Liver (tissue), 9 donors: ENCODE results near the gene BFSP1. TPM values are rescaled to one million over a fixed set of nuclear protein-coding genes. Genes with fewer than 3 reads are reported as not detected.

Source experiments
- DNase-seq: peaks from one replicate; pipeline ENCODE4 v3.0.0-alpha.2; 2017; ENCODE audit warnings: low spot score
- H3K27ac ChIP-seq, 2 donors: one replicate each; pipeline ENCODE4 v1.7.0; 2013; ENCODE audit warnings: inconsistent platforms in 2 of 2, low read length in 2 of 2, control low read depth in 1 of 2, low read depth in 1 of 2, mild to moderate bottlenecking in 1 of 2
- H3K27me3 ChIP-seq, 4 donors: one replicate each; pipeline versions ENCODE4 v1.6.1 to v1.7.0; 2013; ENCODE audit warnings: low read length in 3 of 4, inconsistent platforms in 1 of 4, mild to moderate bottlenecking in 1 of 4, moderate library complexity in 1 of 4; ENCODE audit not compliant: control insufficient read depth in 4 of 4, insufficient read depth in 4 of 4
- H3K36me3 ChIP-seq, 4 donors: one replicate each; pipeline versions ENCODE4 v1.6.1 to v1.7.0; 2013; ENCODE audit warnings: low read length in 3 of 4, mild to moderate bottlenecking in 3 of 4, low read depth in 1 of 4, moderate library complexity in 1 of 4; ENCODE audit not compliant: control insufficient read depth in 4 of 4, insufficient read depth in 3 of 4
- H3K4me1 ChIP-seq, 4 donors: one replicate each; pipeline versions ENCODE4 v1.6.1 to v1.7.0; 2013; ENCODE audit warnings: low read length in 3 of 4, mild to moderate bottlenecking in 3 of 4, moderate library complexity in 1 of 4; ENCODE audit not compliant: control insufficient read depth in 4 of 4, insufficient read depth in 4 of 4
- H3K4me3 ChIP-seq, 3 donors: one replicate each; pipeline versions ENCODE4 v1.6.1 to v1.7.0; 2013; ENCODE audit warnings: low read length in 3 of 3, control low read depth in 1 of 3, low read depth in 1 of 3, mild to moderate bottlenecking in 1 of 3
- H3K9ac ChIP-seq, 2 donors: one replicate each; pipeline ENCODE4 v1.7.0; 2013; ENCODE audit warnings: low read length in 2 of 2, mild to moderate bottlenecking in 2 of 2, moderate library complexity in 2 of 2, control low read depth in 1 of 2, low read depth in 1 of 2
- H3K9me3 ChIP-seq, 4 donors: one replicate each; pipeline versions ENCODE4 v1.6.1 to v1.7.0; 2013; ENCODE audit warnings: low read length in 3 of 4; ENCODE audit not compliant: control insufficient read depth in 4 of 4
- FOXA2 ChIP-seq: IDR thresholded peaks from 2 replicates; pipeline ENCODE4 v1.6.1; 2016; ENCODE audit warnings: antibody characterized with exemption
- HNF4A ChIP-seq, 2 donors: conservative IDR thresholded peaks; 2 replicates each; pipeline ENCODE4 v1.6.1; 2016; ENCODE audit warnings: antibody characterized with exemption in 2 of 2, mild to moderate bottlenecking in 2 of 2
- HNF4G ChIP-seq: IDR thresholded peaks from 2 replicates; pipeline ENCODE4 v1.6.1; 2016; ENCODE audit warnings: antibody characterized with exemption
- JUND ChIP-seq, 2 donors: IDR thresholded peaks; 2 replicates each; pipeline ENCODE4 v1.6.1; 2016; ENCODE audit warnings: antibody characterized with exemption in 2 of 2
- NR2F2 ChIP-seq: IDR thresholded peaks from 2 replicates; pipeline ENCODE4 v1.6.1; 2016; ENCODE audit warnings: antibody characterized with exemption
- RAD21 ChIP-seq, 2 donors: IDR thresholded peaks; 2 replicates each; pipeline ENCODE4 v1.6.1; 2016; ENCODE audit warnings: antibody characterized with exemption in 2 of 2, mild to moderate bottlenecking in 2 of 2
- SP1 ChIP-seq: IDR thresholded peaks from 2 replicates; pipeline ENCODE4 v1.6.1; 2018; ENCODE audit warnings: antibody characterized with exemption, mild to moderate bottlenecking
- TAF1 ChIP-seq: conservative IDR thresholded peaks from 2 replicates; pipeline ENCODE4 v1.6.1; 2016; ENCODE audit warnings: antibody characterized with exemption, mild to moderate bottlenecking
- YY1 ChIP-seq: IDR thresholded peaks from 2 replicates; pipeline ENCODE4 v1.6.1; 2016; ENCODE audit warnings: antibody characterized with exemption, mild to moderate bottlenecking
- WGBS: extraction: QIAGEN DNeasy Blood & Tissue Kit; methylation state at CpG from one replicate; pipeline ENCODE4 v1.1.7; 2013; 5-methylcytosine and 5-hydroxymethylcytosine counted together
- polyA plus RNA-seq, 2 donors: library from polyadenylated mRNA; stranded (reverse) in 1 of 2; unstranded in 1 of 2; fragments of 200-250 nt in 1 of 2; fragments of >200 nt in 1 of 2; fragmentation: Nextera tagmentation in 1 of 2; extraction: Ambion mirVana in 1 of 2; gene quantifications; one replicate each; pipeline versions ENCODE4 v1.2.1 to v1.2.3, GENCODE V29; 2013 to 2015
- total RNA-seq, 2 donors: library from RNA; depleted of rRNA; stranded (reverse); fragments of >200 nt; gene quantifications; one replicate each; pipeline ENCODE4 v1.2.3, GENCODE V29; 2014
- TF ChIP-seq, protein P1 (sequence below): IDR thresholded peaks from 2 replicates; pipeline ENCODE4 v1.6.1; 2016; ENCODE audit warnings: antibody characterized with exemption
- TF ChIP-seq, protein P2 (sequence below): IDR thresholded peaks from 2 replicates; pipeline ENCODE4 v1.6.1; 2016; ENCODE audit warnings: antibody characterized with exemption
- TF ChIP-seq, protein P3 (sequence below): IDR thresholded peaks from 2 replicates; pipeline ENCODE4 v1.6.1; 2016; ENCODE audit warnings: antibody characterized with exemption
- TF ChIP-seq, protein P4 (sequence below): fragments of 150-350 bp; IDR thresholded peaks from 2 replicates; pipeline ENCODE4 v1.5.1; 2017; ENCODE audit warnings: improper control_type of control experiment, low read depth, low read length; ENCODE audit not compliant: missing input control
- TF ChIP-seq, protein P5 (sequence below): IDR thresholded peaks from 2 replicates; pipeline ENCODE4 v1.6.1; 2016; ENCODE audit warnings: antibody characterized with exemption, mild to moderate bottlenecking
- donor health status: healthy.
- donor health status: healthy.
- donor health status: healthy.
- donor health status: healthy.
- donor health status: healthy.

The BFSP1 gene
- total and polyA plus RNA-seq, 4 donors = 0.14 to 0.28 (median 0.21) TPM

DNA sequence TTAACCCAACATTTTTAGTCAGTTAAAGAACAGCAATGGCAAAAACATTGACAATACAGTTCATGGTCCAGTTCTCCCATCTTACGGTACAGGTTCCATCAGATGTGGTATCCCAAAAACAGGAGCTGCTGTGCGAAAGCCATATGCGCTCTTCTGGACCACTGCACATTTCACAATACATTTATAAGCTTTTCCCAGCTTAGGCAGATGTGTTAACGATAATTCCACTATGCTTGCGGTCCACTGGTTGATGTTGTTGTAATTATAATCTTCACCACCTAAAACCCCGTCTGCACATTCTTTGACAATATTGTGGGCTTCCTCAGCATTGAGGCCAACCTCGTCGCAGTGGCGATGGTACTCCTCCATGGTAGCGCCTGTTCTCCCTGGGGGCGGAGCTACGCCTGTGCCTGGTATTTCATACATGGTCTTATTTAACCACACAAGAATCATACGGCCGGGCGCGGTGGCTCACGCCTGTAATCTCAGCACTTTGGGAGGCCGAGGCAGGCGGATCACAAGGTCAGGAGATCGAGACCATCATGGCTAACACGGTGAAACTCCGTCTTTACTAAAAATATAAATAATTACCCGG, 52.0 kb downstream of the BFSP1 start (continued):
- TF ChIP-seq, protein P1, sequence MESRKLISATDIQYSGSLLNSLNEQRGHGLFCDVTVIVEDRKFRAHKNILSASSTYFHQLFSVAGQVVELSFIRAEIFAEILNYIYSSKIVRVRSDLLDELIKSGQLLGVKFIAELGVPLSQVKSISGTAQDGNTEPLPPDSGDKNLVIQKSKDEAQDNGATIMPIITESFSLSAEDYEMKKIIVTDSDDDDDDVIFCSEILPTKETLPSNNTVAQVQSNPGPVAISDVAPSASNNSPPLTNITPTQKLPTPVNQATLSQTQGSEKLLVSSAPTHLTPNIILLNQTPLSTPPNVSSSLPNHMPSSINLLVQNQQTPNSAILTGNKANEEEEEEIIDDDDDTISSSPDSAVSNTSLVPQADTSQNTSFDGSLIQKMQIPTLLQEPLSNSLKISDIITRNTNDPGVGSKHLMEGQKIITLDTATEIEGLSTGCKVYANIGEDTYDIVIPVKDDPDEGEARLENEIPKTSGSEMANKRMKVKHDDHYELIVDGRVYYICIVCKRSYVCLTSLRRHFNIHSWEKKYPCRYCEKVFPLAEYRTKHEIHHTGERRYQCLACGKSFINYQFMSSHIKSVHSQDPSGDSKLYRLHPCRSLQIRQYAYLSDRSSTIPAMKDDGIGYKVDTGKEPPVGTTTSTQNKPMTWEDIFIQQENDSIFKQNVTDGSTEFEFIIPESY = no peak
- TF ChIP-seq HNF4G (no peak), RAD21 (IDR thresholded peaks at IDR 0.05) (no peak), JUND (IDR thresholded peaks at IDR 0.05) (no peak), FOXA2 (no peak), YY1 (no peak)
- TF ChIP-seq, protein P2, sequence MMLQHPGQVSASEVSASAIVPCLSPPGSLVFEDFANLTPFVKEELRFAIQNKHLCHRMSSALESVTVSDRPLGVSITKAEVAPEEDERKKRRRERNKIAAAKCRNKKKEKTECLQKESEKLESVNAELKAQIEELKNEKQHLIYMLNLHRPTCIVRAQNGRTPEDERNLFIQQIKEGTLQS = no peak

DNA sequence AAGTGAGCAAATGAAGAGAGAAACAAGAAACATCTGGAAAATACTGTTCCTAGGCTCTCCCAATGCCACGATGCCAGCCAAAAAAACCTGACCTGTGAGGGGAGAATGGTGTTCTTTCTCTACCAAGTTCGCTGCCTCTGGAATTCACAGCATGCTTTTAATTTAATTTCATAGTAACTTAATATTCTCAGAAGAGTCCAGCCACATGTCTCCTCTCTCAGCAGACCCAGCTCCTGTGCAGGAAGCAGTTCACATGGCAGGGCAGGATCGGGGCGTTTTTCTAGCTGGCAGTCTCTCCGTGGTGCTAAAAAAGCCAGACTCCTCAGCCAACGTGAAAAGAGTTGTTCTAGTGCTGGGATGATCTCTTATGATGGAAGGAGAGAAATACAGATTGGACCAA, 57.5 kb downstream of the BFSP1 start:
- no peak overlapping the region for H3K27ac ChIP-seq
- no peak for DNase-seq
- H3K27me3 ChIP-seq = no peaks in the 10 kb centered on the region
- no peaks in the 10 kb centered on the region for H3K9me3 ChIP-seq
- TF ChIP-seq, protein P1 = no peak
- TF ChIP-seq FOXA2 (no peak), YY1 (no peak), RAD21 (IDR thresholded peaks at IDR 0.05) (no peak), HNF4G (no peak), TAF1 (no peak), SP1 (no peak), HNF4A (conservative IDR thresholded peaks at IDR 0.05) (no peak), NR2F2 (no peak)
- TF ChIP-seq, protein P2 = no peak
- TF ChIP-seq, protein P3, sequence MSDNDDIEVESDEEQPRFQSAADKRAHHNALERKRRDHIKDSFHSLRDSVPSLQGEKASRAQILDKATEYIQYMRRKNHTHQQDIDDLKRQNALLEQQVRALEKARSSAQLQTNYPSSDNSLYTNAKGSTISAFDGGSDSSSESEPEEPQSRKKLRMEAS = no peak
- TF ChIP-seq, protein P4, sequence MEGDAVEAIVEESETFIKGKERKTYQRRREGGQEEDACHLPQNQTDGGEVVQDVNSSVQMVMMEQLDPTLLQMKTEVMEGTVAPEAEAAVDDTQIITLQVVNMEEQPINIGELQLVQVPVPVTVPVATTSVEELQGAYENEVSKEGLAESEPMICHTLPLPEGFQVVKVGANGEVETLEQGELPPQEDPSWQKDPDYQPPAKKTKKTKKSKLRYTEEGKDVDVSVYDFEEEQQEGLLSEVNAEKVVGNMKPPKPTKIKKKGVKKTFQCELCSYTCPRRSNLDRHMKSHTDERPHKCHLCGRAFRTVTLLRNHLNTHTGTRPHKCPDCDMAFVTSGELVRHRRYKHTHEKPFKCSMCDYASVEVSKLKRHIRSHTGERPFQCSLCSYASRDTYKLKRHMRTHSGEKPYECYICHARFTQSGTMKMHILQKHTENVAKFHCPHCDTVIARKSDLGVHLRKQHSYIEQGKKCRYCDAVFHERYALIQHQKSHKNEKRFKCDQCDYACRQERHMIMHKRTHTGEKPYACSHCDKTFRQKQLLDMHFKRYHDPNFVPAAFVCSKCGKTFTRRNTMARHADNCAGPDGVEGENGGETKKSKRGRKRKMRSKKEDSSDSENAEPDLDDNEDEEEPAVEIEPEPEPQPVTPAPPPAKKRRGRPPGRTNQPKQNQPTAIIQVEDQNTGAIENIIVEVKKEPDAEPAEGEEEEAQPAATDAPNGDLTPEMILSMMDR = no peak
- TF ChIP-seq, protein P5, sequence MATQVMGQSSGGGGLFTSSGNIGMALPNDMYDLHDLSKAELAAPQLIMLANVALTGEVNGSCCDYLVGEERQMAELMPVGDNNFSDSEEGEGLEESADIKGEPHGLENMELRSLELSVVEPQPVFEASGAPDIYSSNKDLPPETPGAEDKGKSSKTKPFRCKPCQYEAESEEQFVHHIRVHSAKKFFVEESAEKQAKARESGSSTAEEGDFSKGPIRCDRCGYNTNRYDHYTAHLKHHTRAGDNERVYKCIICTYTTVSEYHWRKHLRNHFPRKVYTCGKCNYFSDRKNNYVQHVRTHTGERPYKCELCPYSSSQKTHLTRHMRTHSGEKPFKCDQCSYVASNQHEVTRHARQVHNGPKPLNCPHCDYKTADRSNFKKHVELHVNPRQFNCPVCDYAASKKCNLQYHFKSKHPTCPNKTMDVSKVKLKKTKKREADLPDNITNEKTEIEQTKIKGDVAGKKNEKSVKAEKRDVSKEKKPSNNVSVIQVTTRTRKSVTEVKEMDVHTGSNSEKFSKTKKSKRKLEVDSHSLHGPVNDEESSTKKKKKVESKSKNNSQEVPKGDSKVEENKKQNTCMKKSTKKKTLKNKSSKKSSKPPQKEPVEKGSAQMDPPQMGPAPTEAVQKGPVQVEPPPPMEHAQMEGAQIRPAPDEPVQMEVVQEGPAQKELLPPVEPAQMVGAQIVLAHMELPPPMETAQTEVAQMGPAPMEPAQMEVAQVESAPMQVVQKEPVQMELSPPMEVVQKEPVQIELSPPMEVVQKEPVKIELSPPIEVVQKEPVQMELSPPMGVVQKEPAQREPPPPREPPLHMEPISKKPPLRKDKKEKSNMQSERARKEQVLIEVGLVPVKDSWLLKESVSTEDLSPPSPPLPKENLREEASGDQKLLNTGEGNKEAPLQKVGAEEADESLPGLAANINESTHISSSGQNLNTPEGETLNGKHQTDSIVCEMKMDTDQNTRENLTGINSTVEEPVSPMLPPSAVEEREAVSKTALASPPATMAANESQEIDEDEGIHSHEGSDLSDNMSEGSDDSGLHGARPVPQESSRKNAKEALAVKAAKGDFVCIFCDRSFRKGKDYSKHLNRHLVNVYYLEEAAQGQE = no peak
- H3K4me3 ChIP-seq = no peak overlapping the region
- no peaks in the 10 kb centered on the region for H3K36me3 ChIP-seq
- H3K4me1 ChIP-seq = no peaks in the 10 kb centered on the region
- H3K9ac ChIP-seq = no peak overlapping the region
- WGBS = 85% methylated on average over 6 of the region's 6 CpGs
